ENCODE measurements around the gene SSTR5. TPM values are rescaled to one million over a fixed set of nuclear protein-coding genes. Genes with fewer than 3 reads are reported as not detected.

The SSTR5 gene
- total RNA-seq, 1 donor = not detected

DNA sequence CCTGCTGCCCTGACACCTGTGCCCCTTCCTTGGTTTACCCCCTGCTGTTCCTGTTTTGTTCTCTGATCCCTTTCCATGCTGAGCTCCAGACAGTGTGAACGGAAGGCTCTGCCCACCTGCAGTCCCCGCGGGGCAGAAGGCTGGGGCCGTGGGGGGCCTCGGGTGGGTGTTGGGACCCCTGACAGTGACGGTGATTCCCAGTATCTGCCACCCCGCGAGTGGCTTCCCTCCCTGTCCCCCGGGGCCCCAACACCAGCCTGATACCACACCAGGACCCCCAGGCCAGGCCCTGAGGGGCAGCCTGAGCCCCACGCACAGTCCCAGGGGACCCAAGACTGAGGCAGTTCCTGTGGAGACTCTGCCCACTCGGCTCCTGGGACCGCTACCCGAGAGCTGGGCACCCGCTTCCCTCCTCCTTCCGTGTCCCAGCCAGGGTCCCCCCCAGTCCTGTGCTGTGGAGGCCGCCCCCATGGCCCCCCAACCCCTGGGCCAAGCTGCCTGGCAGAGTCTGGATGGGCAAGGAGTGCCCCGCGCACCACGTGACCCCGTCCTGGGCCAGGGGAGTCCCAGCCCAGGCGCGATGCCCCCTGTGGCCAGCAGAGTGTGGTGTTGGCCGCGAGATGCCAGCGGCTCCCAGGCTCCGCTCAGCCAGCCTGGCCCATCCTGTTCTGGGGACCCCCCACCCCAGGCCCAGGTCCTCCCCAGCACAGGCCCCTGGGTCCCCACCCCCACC is 33.5 kb downstream of the SSTR5 start:
- Histone ChIP-seq H3K9me3 (ENCODE audit: low read depth, low read length) (no peaks in the 10 kb centered on the region), H3K4me1 (ENCODE audit: insufficient read depth, low read length) (no peaks in the 10 kb centered on the region), H3K27me3 (ENCODE audit: insufficient read depth, low read length) (peaks cover 3% of the 10 kb centered on the region), H3K4me3 (ENCODE audit: low read length) (no peak overlapping the region)

DNA sequence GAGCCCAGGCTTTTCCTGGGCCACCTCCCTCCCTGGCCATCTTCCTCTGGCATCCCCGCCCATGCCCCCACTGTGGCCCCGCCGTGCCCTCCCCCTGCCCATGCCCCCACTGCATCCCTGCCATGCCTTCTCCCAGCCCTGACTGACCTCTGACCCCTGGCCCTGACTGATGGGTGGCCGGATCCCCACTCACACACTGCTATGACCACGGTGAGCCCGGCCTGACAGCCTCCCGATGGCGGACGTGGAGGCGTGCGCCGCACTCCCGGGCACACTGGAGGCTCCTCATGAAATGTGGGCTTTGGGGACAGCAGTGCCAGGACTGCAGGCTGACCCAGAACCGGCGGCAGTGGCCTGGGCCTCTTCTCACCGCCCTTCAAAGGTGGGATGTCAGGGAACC is 34.1 kb downstream of the SSTR5 start:
- peaks cover 3% of the 10 kb centered on the region for H3K27me3 ChIP-seq (ENCODE audit: insufficient read depth, low read length)
- no peaks in the 10 kb centered on the region for H3K9me3 ChIP-seq (ENCODE audit: low read depth, low read length)
- H3K4me1 ChIP-seq (ENCODE audit: insufficient read depth, low read length) = no peaks in the 10 kb centered on the region
- no peak overlapping the region for H3K4me3 ChIP-seq (ENCODE audit: low read length)

DNA sequence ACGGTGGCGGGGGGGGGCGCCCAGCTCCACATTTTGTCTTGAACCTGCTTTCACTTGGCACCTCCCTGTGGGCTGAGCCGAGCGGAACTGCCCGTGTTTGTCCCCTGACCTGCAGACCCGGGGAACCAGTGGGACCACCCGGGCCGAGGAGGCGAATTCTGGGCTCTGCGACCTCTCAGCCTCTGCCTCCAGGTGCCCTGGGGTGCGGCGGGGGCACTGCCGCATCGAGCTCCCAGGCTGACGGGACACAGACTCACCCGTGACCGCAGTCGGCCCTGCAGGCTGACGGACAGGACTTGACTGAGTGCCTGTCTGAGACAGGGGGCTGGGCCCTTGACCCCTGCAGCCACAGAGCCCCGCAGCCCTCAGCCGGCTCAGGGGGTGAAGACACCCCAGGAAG is 34.6 kb downstream of the SSTR5 start:
- Histone ChIP-seq H3K4me1 (ENCODE audit: insufficient read depth, low read length) (no peaks in the 10 kb centered on the region), H3K9me3 (ENCODE audit: low read depth, low read length) (no peaks in the 10 kb centered on the region), H3K4me3 (ENCODE audit: low read length) (no peak overlapping the region), H3K27me3 (ENCODE audit: insufficient read depth, low read length) (peaks cover 3% of the 10 kb centered on the region)

DNA sequence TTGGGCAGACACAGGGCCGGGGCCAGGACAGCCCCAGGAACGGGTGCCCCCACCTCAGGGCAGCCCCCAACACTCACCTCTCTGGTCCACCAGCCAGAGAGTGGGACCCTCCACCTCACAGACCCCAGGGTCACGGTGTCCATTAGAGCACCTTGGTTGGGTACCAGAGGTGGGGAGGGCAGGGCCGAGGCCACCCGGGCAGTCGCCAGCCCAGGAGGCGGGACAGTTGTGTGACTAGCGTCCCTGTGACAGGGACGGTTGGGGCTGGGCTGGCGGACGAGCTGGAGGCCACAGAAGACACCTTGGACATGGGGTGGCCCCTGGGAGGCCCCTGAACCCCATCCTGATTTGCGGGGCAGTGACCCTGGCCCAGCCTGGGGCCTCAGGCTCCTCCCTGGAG is 35.2 kb downstream of the SSTR5 start:
- H3K27me3 ChIP-seq (ENCODE audit: insufficient read depth, low read length) = peaks cover 3% of the 10 kb centered on the region
- no peaks in the 10 kb centered on the region for H3K9me3 ChIP-seq (ENCODE audit: low read depth, low read length)
- H3K4me1 ChIP-seq (ENCODE audit: insufficient read depth, low read length) = no peaks in the 10 kb centered on the region
- no peak overlapping the region for H3K4me3 ChIP-seq (ENCODE audit: low read length)

DNA sequence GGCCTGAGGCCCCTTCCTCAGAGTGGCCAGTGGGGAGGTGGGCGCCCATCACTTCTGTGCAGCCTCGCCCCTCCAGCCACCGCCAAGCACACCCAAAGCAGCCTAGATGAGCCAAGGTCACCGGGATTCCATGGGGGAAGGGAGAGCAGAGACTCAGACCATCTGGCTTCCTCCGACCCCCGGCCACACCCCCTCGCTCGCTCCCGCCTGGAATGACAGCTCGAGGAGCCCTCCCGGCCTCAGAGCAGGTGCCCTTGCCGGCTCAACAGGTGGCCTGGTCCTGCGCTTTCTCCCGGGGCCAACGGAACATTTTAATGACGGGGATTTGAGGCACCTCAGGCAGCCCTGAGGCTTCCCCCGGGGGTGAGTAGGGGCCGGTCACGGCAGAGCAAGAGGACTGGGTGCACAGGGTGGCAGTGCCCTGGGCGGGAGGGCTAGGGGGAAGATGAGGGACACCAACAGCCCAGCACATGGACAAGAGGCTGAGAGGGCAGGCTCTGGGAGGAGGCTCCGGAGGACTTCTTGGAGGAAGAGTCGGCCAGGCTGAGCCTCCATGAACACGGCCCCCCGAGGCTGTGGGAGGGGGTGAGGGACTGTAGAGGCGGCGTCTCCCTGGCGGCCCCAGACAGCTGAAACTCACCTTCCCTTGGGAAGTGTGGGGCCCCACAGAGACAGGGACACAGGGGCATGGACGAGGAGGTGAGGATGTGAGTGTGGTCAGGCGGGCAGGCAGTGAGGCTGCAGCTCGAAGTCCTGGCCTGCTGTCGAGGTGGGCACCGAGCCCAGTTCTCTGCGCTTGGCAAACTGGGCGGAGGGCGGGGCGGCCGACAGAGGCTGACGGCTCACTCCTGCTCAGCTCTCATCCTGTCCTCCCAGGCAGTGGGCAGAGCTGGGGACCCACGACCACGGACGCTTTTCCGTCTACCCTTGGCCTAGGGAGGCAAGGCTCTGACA is 36.0 kb downstream of the SSTR5 start:
- Histone ChIP-seq H3K4me3 (ENCODE audit: low read length) (no peak overlapping the region), H3K27me3 (ENCODE audit: insufficient read depth, low read length) (peaks cover under 1% of the 10 kb centered on the region), H3K4me1 (ENCODE audit: insufficient read depth, low read length) (no peaks in the 10 kb centered on the region), H3K9me3 (ENCODE audit: low read depth, low read length) (no peaks in the 10 kb centered on the region)

DNA sequence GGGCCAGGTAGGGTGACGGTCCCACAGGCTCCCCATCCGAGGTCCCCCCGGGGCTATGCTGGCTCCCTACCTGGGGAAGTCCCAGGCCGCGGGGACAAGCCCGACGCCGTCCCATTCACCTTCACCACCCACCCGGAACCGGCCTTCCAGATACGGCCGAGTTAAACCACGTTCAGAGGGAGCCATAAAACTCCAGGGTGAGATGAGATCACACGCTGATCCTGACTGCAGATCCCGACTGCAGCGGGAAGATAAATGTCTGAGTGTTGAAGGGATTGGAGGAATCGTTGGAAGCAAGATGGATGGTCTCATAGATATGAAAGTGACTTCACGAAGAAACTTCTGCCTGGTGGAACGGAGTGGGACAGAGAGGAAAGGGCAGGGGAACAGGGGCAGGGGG is 37.1 kb downstream of the SSTR5 start:
- no peaks in the 10 kb centered on the region for H3K27me3 ChIP-seq (ENCODE audit: insufficient read depth, low read length)
- no peaks in the 10 kb centered on the region for H3K9me3 ChIP-seq (ENCODE audit: low read depth, low read length)
- H3K4me1 ChIP-seq (ENCODE audit: insufficient read depth, low read length) = no peaks in the 10 kb centered on the region
- H3K4me3 ChIP-seq (ENCODE audit: low read length) = no peak overlapping the region

DNA sequence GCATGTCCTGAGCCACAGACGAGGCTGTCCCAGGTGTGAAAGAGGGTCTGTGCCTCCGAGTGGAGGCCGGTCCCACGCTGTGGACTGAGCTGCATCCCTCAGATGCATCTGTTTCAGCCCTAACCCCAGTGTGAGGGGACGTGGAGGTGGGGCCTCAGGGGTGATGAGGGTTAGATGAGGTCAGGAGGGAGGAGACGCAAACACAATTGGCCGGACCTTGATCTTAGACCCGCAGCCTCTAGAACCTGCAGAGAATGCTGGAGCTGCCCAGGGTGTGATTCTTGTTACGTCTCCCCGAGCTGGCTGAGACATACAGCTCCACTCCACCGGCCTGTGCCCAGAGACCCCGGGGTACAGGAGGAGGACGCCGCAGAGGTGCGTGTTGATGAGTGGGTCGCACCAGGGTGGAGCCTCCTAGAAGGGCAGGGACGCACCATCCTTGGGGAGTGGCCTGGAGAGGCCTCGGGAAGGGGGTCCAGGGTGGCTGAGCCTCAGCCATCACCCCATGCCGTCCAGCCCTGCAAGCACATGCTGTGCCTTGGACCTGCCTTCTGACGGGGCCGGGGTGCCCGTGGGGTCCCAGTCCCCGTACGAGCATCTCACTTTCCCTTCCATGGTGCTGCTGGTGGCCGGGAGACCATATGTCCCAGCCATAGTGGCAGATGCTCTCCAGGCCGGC is 40.1 kb downstream of the SSTR5 start:
- H3K27me3 ChIP-seq (ENCODE audit: insufficient read depth, low read length) = no peaks in the 10 kb centered on the region
- no peaks in the 10 kb centered on the region for H3K9me3 ChIP-seq (ENCODE audit: low read depth, low read length)
- no peaks in the 10 kb centered on the region for H3K4me1 ChIP-seq (ENCODE audit: insufficient read depth, low read length)
- no peak overlapping the region for H3K4me3 ChIP-seq (ENCODE audit: low read length)

DNA sequence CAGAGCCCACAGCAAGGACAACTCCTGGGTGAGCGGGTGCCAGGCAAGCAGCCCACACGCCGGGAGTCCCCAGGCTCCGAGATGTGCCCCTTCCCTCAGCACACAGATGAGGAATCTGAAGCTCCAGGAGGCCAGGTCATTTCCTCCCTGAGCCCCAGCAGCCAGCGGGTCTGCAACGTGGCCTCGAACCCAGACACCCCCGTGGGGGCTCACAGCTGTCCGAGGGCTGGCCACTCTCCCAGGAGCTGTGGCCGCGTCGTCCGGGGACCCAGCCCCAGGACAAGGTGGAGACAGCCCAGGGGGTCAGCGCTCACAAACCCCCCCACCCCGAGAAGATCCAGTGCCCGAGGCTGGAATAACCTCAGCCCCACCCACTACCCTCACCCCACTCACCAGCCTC is 40.9 kb downstream of the SSTR5 start:
- Histone ChIP-seq H3K9me3 (ENCODE audit: low read depth, low read length) (no peaks in the 10 kb centered on the region), H3K4me3 (ENCODE audit: low read length) (no peak overlapping the region), H3K27me3 (ENCODE audit: insufficient read depth, low read length) (no peaks in the 10 kb centered on the region)

DNA sequence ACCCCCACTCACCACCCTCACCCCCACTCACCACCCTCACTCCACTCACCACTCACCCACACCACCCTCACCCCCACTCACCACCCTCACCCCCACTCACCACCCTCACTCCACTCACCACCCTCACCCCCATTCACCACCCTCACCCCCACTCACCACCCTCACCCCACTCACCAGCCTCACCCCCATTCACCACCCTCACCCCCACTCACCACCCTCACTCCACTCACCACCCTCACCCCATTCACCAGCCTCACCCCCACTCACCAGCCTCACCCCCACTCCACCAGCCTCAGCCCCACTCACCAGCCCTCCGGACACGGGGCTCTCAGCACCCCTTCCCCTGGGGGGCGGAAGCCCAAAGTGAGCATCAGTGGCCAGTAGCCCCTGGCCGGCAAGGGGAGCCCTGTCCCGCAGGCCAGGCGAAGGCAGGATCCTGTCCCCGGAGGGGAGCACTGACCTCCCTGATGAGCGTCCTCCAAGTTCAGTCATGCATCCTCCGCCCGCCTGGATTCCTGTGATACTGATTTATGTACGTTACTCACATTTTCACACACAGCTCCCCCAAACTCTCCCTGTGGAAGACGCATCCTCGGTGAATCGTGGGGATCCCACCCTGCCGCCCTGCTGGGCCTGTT is 41.5 kb downstream of the SSTR5 start:
- Histone ChIP-seq H3K27me3 (ENCODE audit: insufficient read depth, low read length) (no peaks in the 10 kb centered on the region), H3K4me3 (ENCODE audit: low read length) (no peak overlapping the region), H3K4me1 (ENCODE audit: insufficient read depth, low read length) (no peaks in the 10 kb centered on the region), H3K9me3 (ENCODE audit: low read depth, low read length) (no peaks in the 10 kb centered on the region)

More for the DNA sequence above, 40.9 kb downstream of the SSTR5 start:
- H3K4me1 ChIP-seq (ENCODE audit: insufficient read depth, low read length) = no peaks in the 10 kb centered on the region

DNA sequence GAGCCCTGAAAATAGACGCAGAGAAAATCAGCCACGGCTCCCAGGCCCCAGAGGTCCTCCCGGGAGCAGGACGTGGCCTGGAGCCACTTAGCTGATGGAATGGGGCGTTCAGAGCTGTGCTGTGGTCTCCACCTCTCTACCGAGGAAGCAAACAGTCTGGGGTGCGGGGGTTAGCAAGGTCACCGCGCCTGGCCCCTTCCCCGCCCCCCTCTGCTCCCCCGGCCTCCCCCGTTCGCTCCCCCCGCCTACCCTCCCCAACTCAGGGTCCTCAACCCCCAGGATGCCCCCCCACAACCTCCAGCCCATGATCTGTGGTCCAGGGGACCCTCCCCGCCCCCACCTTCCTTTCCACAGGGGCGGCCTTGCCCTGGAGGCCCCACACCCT is 44.1 kb downstream of the SSTR5 start:
- H3K4me3 ChIP-seq (ENCODE audit: low read length) = no peak overlapping the region
- H3K27me3 ChIP-seq (ENCODE audit: insufficient read depth, low read length) = no peaks in the 10 kb centered on the region
- no peaks in the 10 kb centered on the region for H3K4me1 ChIP-seq (ENCODE audit: insufficient read depth, low read length)
- H3K9me3 ChIP-seq (ENCODE audit: low read depth, low read length) = no peaks in the 10 kb centered on the region

DNA sequence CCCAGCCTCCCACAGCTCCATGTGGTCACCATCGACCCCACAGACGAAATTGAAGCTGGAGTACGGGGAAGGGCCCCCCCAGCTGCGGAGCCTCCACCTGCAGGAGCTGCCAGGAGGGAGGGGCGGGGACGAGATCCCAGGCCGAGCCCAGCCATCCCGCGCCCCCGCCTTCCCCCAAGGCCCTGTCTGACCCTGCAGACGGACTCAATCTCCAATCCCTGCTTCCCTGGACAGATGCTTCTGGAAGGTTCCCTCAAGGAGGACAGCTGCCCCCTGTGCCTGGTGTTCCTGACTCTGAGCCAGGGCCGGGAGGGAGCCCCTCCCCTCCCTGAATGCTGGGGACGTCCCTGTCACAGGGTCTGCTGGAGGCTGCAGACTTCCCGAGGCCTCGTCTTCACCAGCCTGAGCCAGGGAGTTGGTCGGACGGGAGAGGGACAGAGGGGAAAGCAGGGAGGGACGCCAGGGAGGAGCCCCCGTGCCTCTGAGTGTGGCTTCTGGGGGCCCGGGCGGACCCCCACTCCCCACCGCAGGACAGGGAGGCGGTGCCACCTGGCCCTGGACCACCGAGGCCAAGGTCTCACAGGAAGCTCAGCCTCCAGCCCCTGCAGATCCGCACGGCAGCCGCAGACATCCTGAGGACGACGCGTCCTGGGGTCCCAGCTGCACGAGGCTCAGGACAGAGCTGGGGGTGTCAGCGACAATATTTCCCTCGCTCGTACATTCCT is 44.8 kb downstream of the SSTR5 start:
- no peak overlapping the region for H3K4me3 ChIP-seq (ENCODE audit: low read length)
- H3K9me3 ChIP-seq (ENCODE audit: low read depth, low read length) = no peaks in the 10 kb centered on the region
- no peaks in the 10 kb centered on the region for H3K27me3 ChIP-seq (ENCODE audit: insufficient read depth, low read length)
- H3K4me1 ChIP-seq (ENCODE audit: insufficient read depth, low read length) = no peaks in the 10 kb centered on the region

DNA sequence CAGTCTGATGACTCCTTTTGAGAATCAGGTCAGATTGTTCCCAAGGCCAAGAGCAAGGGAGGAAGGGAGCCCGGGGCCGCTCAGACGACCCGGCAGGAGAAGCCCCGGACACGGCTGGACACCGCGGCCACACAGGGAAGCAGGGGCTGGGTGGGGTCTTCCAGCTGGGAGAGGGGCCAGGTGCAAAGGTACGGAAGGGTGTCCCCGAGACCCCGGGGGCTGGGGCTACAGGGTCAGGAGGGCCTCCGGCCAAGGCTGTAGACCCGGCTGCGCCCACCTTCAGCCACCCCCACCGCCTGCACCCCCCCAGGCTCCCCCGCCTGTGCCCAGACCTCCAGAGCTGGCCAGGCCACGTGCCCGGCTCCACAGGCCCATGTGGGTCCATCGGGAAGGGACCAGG is 45.4 kb downstream of the SSTR5 start:
- H3K9me3 ChIP-seq (ENCODE audit: low read depth, low read length) = no peaks in the 10 kb centered on the region
- H3K27me3 ChIP-seq (ENCODE audit: insufficient read depth, low read length) = no peaks in the 10 kb centered on the region
- H3K4me3 ChIP-seq (ENCODE audit: low read length) = no peak overlapping the region
- no peaks in the 10 kb centered on the region for H3K4me1 ChIP-seq (ENCODE audit: insufficient read depth, low read length)

DNA sequence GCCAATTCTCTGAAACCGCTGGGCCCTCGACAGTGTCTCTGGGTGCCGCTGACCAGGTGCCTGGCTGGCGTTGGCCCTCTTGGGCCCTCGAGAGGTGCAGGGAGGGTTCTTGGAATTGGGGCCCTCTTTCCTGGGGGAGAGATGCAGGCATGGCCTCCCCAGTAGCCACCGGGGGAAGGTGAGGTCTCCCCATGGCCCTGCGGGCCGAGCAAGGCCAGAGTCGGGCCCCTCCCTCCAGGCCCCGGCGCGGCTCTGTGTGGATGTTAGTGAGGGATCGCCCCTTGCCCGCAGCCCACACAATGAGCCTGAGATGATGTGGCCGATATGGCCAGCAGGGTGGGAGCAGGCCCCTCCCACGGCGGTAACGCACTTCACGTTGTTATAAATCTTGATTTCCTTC is 46.6 kb downstream of the SSTR5 start:
- Histone ChIP-seq H3K27me3 (ENCODE audit: insufficient read depth, low read length) (no peaks in the 10 kb centered on the region), H3K4me1 (ENCODE audit: insufficient read depth, low read length) (no peaks in the 10 kb centered on the region), H3K4me3 (ENCODE audit: low read length) (no peak overlapping the region), H3K9me3 (ENCODE audit: low read depth, low read length) (no peaks in the 10 kb centered on the region)

DNA sequence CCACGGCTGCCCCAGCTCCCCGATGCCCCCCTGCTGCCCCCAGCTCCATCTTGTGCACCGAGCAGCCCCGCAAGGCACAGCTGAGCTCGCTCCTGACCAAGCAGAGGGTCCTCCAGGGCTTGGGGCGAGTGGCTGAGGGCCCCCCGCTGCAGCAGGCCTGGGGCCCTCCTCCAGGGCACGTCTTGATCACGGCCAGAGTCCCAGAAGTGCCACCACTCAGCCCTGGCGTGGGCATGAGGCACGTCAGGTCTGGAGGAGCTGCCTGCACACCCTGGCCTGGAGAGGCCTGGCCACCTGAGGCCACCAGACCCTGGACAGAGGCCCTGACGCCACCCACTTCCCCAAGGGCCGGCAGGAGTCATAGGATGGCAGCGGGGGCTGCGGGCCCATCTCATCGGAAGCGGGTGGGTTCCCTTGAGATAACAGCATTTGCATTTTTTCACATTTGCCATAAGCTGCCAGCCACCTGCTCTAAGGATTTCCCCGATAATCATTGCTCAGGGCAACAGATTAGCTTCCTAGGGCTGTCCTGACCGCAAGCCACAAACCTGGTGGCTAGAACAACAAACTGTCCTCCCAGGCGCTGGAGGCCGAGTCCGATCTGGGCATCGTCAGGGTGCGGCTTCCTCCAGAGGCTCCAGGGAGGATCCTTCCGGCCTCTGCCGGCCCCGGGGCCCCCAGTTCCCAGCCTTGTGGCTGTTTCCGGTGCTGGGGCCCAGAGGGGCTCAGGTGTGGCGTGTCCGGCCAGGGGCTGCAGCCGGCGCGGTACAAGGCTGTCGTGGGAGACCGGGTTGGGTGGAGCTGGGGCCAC is 47.4 kb downstream of the SSTR5 start:
- no peaks in the 10 kb centered on the region for H3K27me3 ChIP-seq (ENCODE audit: insufficient read depth, low read length)
- no peak overlapping the region for H3K4me3 ChIP-seq (ENCODE audit: low read length)

More for the DNA sequence above, 47.4 kb downstream of the SSTR5 start:
- no peaks in the 10 kb centered on the region for H3K4me1 ChIP-seq (ENCODE audit: insufficient read depth, low read length)
- no peaks in the 10 kb centered on the region for H3K9me3 ChIP-seq (ENCODE audit: low read depth, low read length)
